Astrocyte (in vitro differentiated cells and primary cell): Measurements from ENCODE around the gene DCTN5.

Experiments
- CTCF ChIP-seq: IDR thresholded peaks from 2 replicates; pipeline ENCODE4 v1.5.1; 2011; ENCODE audit warnings: low read depth, mild to moderate bottlenecking, inconsistent platforms, low read length, moderate library complexity; ENCODE audit not compliant: insufficient read depth
- EZH2 ChIP-seq: IDR thresholded peaks from 2 replicates; pipeline ENCODE4 v1.6.1; 2012; ENCODE audit warnings: mild to moderate bottlenecking, low read length, inconsistent platforms; ENCODE audit not compliant: insufficient read depth

GRCh38 chr16:23663918-23664317, 22.7 kb downstream of the DCTN5 start:
- TF ChIP-seq CTCF (no peak), EZH2 (no peak)
